ENCODE results near the gene UBA6.
"Not testable (repeated sequence)": the region's sequence is repeated elsewhere in the genome, so short reads cannot be mapped to it uniquely, and the experiment has no call there.

Gene UBA6

GRCh38 chr4:67651536-67651935 lies 49.4 kb downstream of the UBA6 start:
- no peaks in the 10 kb centered on the region for H3K4me1 ChIP-seq (ENCODE audit: control insufficient read depth, insufficient read depth, low read length)
- no peaks in the 10 kb centered on the region for H3K27me3 ChIP-seq (replicated peaks; ENCODE audit: control insufficient read depth, insufficient read depth, low read length)
- H3K36me3 ChIP-seq (ENCODE audit: control insufficient read depth, insufficient read depth, low read length, severe bottlenecking), result peaks cover 17% of the 10 kb centered on the region
- H3K4me3 ChIP-seq (ENCODE audit: low read length), result no peak overlapping the region
- no peak for DNase-seq (ENCODE audit: low read depth)
- H3K9ac ChIP-seq (ENCODE audit: low read length), result no peak overlapping the region
- H3K9me3 ChIP-seq (ENCODE audit: control insufficient read depth, low read length), result no peaks in the 10 kb centered on the region

GRCh38 chr4:67638136-67638535 lies 62.8 kb downstream of the UBA6 start:
- Histone ChIP-seq H3K9ac (ENCODE audit: low read length) (no peak overlapping the region), H3K9me3 (ENCODE audit: control insufficient read depth, low read length) (no peaks in the 10 kb centered on the region), H3K36me3 (ENCODE audit: control insufficient read depth, insufficient read depth, low read length, severe bottlenecking) (peaks cover 31% of the 10 kb centered on the region), H3K4me1 (ENCODE audit: control insufficient read depth, insufficient read depth, low read length) (peaks cover 10% of the 10 kb centered on the region), H3K27me3 (replicated peaks; ENCODE audit: control insufficient read depth, insufficient read depth, low read length) (no peaks in the 10 kb centered on the region), H3K4me3 (ENCODE audit: low read length) (no peak overlapping the region)
- DNase-seq (ENCODE audit: low read depth), result no peak

- not testable (repeated sequence) for H3K27me3 ChIP-seq (replicated peaks; ENCODE audit: control insufficient read depth, insufficient read depth, low read length); DNase-seq (ENCODE audit: low read depth); H3K9ac ChIP-seq (ENCODE audit: low read length); H3K4me3 ChIP-seq (ENCODE audit: low read length); H3K9me3 ChIP-seq (ENCODE audit: control insufficient read depth, low read length)
- Histone ChIP-seq H3K4me1 (ENCODE audit: control insufficient read depth, insufficient read depth, low read length) (peaks cover 10% of the 10 kb centered on the region), H3K36me3 (ENCODE audit: control insufficient read depth, insufficient read depth, low read length, severe bottlenecking) (peaks cover 42% of the 10 kb centered on the region)
Measured at GRCh38 chr4:67636978-67637377, 64.0 kb downstream of the UBA6 start.

- Histone ChIP-seq H3K27me3 (replicated peaks; ENCODE audit: control insufficient read depth, insufficient read depth, low read length) (no peaks in the 10 kb centered on the region), H3K9ac (ENCODE audit: low read length) (no peak overlapping the region), H3K9me3 (ENCODE audit: control insufficient read depth, low read length) (no peaks in the 10 kb centered on the region), H3K4me3 (ENCODE audit: low read length) (no peak overlapping the region), H3K4me1 (ENCODE audit: control insufficient read depth, insufficient read depth, low read length) (peaks cover 6% of the 10 kb centered on the region), H3K36me3 (ENCODE audit: control insufficient read depth, insufficient read depth, low read length, severe bottlenecking) (peaks cover 58% of the 10 kb centered on the region)
- no peak for DNase-seq (ENCODE audit: low read depth)
Measured at GRCh38 chr4:67635331-67635730, 65.6 kb downstream of the UBA6 start.

- H3K9ac ChIP-seq (ENCODE audit: low read length), result no peak overlapping the region
- H3K36me3 ChIP-seq (ENCODE audit: control insufficient read depth, insufficient read depth, low read length, severe bottlenecking), result peaks cover 62% of the 10 kb centered on the region
- DNase-seq (ENCODE audit: low read depth), result no peak
- no peaks in the 10 kb centered on the region for H3K27me3 ChIP-seq (replicated peaks; ENCODE audit: control insufficient read depth, insufficient read depth, low read length)
- no peaks in the 10 kb centered on the region for H3K9me3 ChIP-seq (ENCODE audit: control insufficient read depth, low read length)
- peaks cover 6% of the 10 kb centered on the region for H3K4me1 ChIP-seq (ENCODE audit: control insufficient read depth, insufficient read depth, low read length)
- H3K4me3 ChIP-seq (ENCODE audit: low read length), result no peak overlapping the region
Measured at GRCh38 chr4:67634741-67635140, 66.2 kb downstream of the UBA6 start.

- H3K27me3 ChIP-seq (replicated peaks; ENCODE audit: control insufficient read depth, insufficient read depth, low read length), result no peaks in the 10 kb centered on the region
- no peaks in the 10 kb centered on the region for H3K9me3 ChIP-seq (ENCODE audit: control insufficient read depth, low read length)
- no peak overlapping the region for H3K4me3 ChIP-seq (ENCODE audit: low read length)
- DNase-seq (ENCODE audit: low read depth), result no peak
- no peak overlapping the region for H3K9ac ChIP-seq (ENCODE audit: low read length)
- peaks cover 65% of the 10 kb centered on the region for H3K36me3 ChIP-seq (ENCODE audit: control insufficient read depth, insufficient read depth, low read length, severe bottlenecking)
- peaks cover 6% of the 10 kb centered on the region for H3K4me1 ChIP-seq (ENCODE audit: control insufficient read depth, insufficient read depth, low read length)
Measured at GRCh38 chr4:67632492-67632891, 68.5 kb downstream of the UBA6 start.

- DNase-seq (ENCODE audit: low read depth), result no peak
- Histone ChIP-seq H3K4me1 (ENCODE audit: control insufficient read depth, insufficient read depth, low read length) (no peaks in the 10 kb centered on the region), H3K9me3 (ENCODE audit: control insufficient read depth, low read length) (no peaks in the 10 kb centered on the region), H3K4me3 (ENCODE audit: low read length) (no peak overlapping the region), H3K36me3 (ENCODE audit: control insufficient read depth, insufficient read depth, low read length, severe bottlenecking) (peaks cover 82% of the 10 kb centered on the region), H3K9ac (ENCODE audit: low read length) (no peak overlapping the region), H3K27me3 (replicated peaks; ENCODE audit: control insufficient read depth, insufficient read depth, low read length) (no peaks in the 10 kb centered on the region)
Measured at GRCh38 chr4:67624939-67625338, 76.0 kb downstream of the UBA6 start.

- H3K4me3 ChIP-seq (ENCODE audit: low read length), result no peak overlapping the region
- no peaks in the 10 kb centered on the region for H3K9me3 ChIP-seq (ENCODE audit: control insufficient read depth, low read length)
- no peaks in the 10 kb centered on the region for H3K27me3 ChIP-seq (replicated peaks; ENCODE audit: control insufficient read depth, insufficient read depth, low read length)
- H3K9ac ChIP-seq (ENCODE audit: low read length), result no peak overlapping the region
- DNase-seq (ENCODE audit: low read depth), result no peak
- peaks cover 50% of the 10 kb centered on the region for H3K36me3 ChIP-seq (ENCODE audit: control insufficient read depth, insufficient read depth, low read length, severe bottlenecking)
- H3K4me1 ChIP-seq (ENCODE audit: control insufficient read depth, insufficient read depth, low read length), result no peaks in the 10 kb centered on the region
Measured at GRCh38 chr4:67616478-67616877, 84.5 kb downstream of the UBA6 start.

GRCh38 chr4:67615119-67615518 lies 85.8 kb downstream of the UBA6 start:
- H3K27me3 ChIP-seq (replicated peaks; ENCODE audit: control insufficient read depth, insufficient read depth, low read length), result no peaks in the 10 kb centered on the region
- H3K4me1 ChIP-seq (ENCODE audit: control insufficient read depth, insufficient read depth, low read length), result no peaks in the 10 kb centered on the region
- no peak overlapping the region for H3K4me3 ChIP-seq (ENCODE audit: low read length)
- peaks cover 10% of the 10 kb centered on the region for H3K9me3 ChIP-seq (ENCODE audit: control insufficient read depth, low read length)
- DNase-seq (ENCODE audit: low read depth), result no peak
- H3K9ac ChIP-seq (ENCODE audit: low read length), result no peak overlapping the region
- peaks cover 38% of the 10 kb centered on the region for H3K36me3 ChIP-seq (ENCODE audit: control insufficient read depth, insufficient read depth, low read length, severe bottlenecking)

GRCh38 chr4:67614186-67614585 lies 86.8 kb downstream of the UBA6 start:
- no peak for DNase-seq (ENCODE audit: low read depth)
- H3K9ac ChIP-seq (ENCODE audit: low read length), result no peak overlapping the region
- H3K4me3 ChIP-seq (ENCODE audit: low read length), result no peak overlapping the region
- H3K4me1 ChIP-seq (ENCODE audit: control insufficient read depth, insufficient read depth, low read length), result no peaks in the 10 kb centered on the region
- H3K36me3 ChIP-seq (ENCODE audit: control insufficient read depth, insufficient read depth, low read length, severe bottlenecking), result peaks cover 30% of the 10 kb centered on the region
- H3K9me3 ChIP-seq (ENCODE audit: control insufficient read depth, low read length), result peaks cover 10% of the 10 kb centered on the region
- H3K27me3 ChIP-seq (replicated peaks; ENCODE audit: control insufficient read depth, insufficient read depth, low read length), result no peaks in the 10 kb centered on the region

GRCh38 chr4:67608027-67608426 lies 92.9 kb downstream of the UBA6 start:
- peaks cover 10% of the 10 kb centered on the region for H3K9me3 ChIP-seq (ENCODE audit: control insufficient read depth, low read length)
- DNase-seq (ENCODE audit: low read depth), result no peak
- no peaks in the 10 kb centered on the region for H3K4me1 ChIP-seq (ENCODE audit: control insufficient read depth, insufficient read depth, low read length)
- H3K9ac ChIP-seq (ENCODE audit: low read length), result peak overlapping the region; percentile 61
- no peaks in the 10 kb centered on the region for H3K36me3 ChIP-seq (ENCODE audit: control insufficient read depth, insufficient read depth, low read length, severe bottlenecking)
- H3K27me3 ChIP-seq (replicated peaks; ENCODE audit: control insufficient read depth, insufficient read depth, low read length), result no peaks in the 10 kb centered on the region
- peak overlapping the region; percentile 65 for H3K4me3 ChIP-seq (ENCODE audit: low read length)

- Histone ChIP-seq H3K27me3 (replicated peaks; ENCODE audit: control insufficient read depth, insufficient read depth, low read length) (no peaks in the 10 kb centered on the region), H3K9me3 (ENCODE audit: control insufficient read depth, low read length) (peaks cover 13% of the 10 kb centered on the region), H3K9ac (ENCODE audit: low read length) (no peak overlapping the region), H3K4me3 (ENCODE audit: low read length) (no peak overlapping the region), H3K36me3 (ENCODE audit: control insufficient read depth, insufficient read depth, low read length, severe bottlenecking) (no peaks in the 10 kb centered on the region), H3K4me1 (ENCODE audit: control insufficient read depth, insufficient read depth, low read length) (no peaks in the 10 kb centered on the region)
- no peak for DNase-seq (ENCODE audit: low read depth)
Measured at GRCh38 chr4:67604749-67605148, 96.2 kb downstream of the UBA6 start.
